GM18907 (cell line): Measurements from ENCODE around the gene KCNN2.

Source experiments
- ATAC-seq: cut with Tn5 transposase; IDR thresholded peaks from one replicate; pipeline ENCODE4 v1.9.1; 2021; ENCODE audit warnings: mild to moderate bottlenecking, moderate library complexity; ENCODE audit not compliant: unreplicated experiment

Gene KCNN2

DNA sequence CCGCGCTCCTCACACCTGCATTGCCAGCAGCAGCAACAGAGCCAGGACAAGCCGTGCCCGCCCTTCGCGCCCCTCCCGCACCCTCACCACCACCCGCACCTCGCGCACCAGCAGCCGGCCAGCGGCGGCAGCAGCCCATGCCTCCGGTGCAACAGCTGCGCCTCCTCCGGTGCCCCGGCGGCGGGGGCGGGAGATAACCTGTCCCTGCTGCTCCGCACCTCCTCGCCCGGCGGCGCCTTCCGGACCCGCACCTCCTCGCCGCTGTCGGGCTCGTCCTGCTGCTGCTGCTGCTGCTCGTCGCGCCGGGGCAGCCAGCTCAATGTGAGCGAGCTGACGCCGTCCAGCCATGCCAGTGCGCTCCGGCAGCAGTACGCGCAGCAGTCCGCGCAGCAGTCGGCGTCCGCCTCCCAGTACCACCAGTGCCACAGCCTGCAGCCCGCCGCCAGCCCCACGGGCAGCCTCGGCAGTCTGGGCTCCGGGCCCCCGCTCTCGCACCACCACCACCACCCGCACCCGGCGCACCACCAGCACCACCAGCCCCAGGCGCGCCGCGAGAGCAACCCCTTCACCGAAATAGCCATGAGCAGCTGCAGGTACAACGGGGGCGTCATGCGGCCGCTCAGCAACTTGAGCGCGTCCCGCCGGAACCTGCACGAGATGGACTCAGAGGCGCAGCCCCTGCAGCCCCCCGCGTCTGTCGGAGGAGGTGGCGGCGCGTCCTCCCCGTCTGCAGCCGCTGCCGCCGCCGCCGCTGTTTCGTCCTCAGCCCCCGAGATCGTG, 517 bp downstream of the KCNN2 start:
- ATAC-seq: peak; percentile 14

DNA sequence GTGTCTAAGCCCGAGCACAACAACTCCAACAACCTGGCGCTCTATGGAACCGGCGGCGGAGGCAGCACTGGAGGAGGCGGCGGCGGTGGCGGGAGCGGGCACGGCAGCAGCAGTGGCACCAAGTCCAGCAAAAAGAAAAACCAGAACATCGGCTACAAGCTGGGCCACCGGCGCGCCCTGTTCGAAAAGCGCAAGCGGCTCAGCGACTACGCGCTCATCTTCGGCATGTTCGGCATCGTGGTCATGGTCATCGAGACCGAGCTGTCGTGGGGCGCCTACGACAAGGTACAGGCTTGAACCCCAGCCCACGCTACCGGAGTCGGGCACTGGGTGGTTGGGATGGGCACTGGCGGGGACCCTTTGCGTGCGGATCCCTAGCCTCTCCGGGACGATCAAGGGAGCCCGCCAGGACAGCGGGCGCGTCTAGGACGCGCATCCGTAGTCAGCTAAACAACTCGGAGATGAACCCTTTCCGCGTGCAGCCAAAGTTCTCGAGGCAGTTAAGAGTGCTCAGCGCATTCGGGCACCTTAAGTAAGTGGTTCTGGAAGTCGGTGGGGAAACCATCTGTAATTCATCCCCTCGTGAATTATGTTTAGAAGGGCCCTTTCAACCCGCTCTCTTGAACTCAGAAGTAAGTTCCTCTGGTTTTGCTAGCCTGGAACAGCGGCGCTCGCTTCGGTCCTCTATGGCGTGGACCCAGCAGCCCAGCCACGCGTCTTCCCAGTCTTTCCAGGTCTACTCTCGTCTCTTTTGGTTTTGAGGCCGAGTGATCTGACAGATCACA, 1.3 kb downstream of the KCNN2 start:
- ATAC-seq: no peak

DNA sequence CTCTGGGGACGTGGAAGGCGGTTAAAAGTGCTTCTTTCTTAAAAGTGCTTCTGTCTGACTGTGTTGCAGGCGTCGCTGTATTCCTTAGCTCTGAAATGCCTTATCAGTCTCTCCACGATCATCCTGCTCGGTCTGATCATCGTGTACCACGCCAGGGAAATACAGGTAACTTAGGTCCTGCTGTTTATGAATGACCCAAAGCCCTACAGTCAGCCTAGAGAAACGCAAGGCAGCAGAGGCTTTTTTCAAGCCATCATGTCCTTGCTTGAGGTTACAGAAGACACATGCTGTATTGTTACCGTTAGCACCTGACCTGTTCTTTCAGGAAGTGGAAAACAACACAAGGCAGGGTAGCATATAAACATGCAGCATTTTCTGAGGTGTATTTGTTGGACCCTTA, 2.0 kb downstream of the KCNN2 start:
- no peak for ATAC-seq

DNA sequence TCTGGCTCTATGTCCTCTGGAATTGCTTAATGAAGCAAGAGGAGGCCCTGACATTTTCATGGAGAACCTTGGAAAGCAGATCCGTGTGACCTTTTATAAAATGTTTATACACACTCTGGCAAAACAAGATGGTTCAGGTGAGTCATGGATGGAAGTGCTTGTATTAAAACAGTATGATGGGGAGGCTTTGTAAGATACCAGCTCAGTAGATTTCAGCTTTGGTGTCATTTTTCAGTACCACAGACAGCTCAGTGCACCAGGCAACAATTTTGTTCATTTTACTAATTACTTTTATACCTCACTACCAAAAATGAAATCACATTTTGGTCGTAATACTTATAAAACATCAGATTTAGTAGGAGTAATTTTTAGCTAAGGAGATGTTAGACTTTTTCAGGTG, 5.2 kb downstream of the KCNN2 start:
- no peak for ATAC-seq

DNA sequence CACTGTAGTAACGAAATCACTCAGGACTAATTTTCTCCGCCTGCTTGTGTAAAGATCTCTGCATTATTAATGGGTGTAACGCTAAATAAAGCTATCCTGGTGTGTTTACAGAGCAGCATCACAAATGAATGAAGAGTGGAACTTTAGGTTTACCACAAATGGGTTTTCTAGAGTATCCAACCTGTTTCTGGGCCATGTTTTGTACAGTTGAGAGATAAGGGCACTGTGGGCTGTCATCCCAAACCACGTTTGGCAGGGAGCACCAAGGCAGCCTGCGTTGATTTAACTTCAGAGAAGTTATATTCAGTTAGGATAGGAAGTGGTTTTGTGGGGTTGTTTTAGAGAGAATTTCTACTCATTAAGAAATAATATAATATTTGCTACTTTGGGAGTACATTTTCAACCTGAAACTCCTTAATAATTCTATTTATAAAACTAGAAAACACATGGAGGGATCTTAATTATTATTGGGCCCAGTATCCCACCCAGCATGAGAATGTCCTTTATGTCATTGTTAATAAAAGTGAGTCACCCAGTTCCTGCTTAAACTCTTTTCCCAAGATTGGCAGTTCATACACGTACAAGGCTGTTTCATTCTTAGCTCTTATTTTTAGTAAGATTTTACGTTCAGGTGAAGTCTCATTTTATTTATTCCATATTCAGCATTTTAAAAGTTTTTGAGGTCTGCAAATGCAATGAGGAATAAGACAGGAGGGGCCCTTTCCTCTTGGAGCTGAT, 8.0 kb downstream of the KCNN2 start:
- ATAC-seq: no peak

DNA sequence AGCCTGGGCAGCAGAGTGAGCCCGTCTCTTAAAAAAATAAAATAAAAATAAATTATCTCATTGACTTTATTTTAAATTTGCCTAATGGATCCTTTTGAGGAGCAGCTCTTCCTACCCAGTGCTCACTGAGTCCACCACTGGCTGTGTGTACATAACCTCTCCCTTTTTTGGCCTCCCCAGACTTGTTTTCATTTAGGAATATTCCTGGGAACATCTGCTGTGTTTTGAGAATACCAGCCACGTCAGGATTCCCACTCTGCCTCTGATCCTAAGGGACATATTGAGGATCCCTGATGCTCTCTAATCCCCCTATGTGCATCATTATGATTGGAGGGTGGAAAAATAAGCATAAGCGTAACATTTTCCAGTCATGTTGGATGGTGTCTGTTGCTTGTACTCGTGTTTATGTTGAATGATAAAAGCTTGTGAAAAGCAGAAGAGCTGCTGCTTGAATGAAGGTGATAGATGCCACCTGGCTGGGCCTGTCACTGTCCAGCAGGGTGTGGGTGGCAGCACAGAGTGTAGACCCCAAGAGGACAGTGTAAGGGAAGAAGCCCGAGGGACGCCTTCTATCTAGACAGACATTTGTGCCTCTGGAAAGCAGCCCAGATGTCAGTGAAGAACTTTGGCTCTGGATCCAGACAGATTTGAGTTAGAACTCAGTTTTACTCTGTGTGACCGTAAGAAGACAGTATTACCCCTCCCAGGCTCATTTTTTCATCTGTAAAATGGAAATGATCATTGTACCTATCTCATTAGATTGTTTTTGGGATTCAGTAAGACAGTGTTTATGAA, 15.4 kb downstream of the KCNN2 start:
- ATAC-seq: no peak

DNA sequence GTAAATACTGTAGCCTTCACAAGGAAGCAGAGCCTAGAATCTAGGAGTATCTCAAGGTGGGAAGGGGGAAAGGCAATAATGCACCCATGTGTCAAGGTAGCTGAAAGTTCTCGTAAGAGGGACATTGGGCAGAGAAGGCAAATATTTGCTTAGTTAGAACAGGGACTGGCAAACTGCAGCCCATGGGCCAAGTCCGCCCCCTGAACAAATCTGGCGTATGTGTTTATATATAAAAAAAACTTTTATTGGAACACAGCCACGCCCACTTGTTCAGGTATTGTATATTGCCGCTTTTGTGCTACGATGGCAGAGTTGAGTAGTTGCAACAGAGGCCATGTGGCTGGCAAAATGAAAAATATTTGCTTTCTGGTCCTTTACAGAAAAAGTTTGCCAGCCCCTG, 16.1 kb downstream of the KCNN2 start:
- no peak for ATAC-seq

DNA sequence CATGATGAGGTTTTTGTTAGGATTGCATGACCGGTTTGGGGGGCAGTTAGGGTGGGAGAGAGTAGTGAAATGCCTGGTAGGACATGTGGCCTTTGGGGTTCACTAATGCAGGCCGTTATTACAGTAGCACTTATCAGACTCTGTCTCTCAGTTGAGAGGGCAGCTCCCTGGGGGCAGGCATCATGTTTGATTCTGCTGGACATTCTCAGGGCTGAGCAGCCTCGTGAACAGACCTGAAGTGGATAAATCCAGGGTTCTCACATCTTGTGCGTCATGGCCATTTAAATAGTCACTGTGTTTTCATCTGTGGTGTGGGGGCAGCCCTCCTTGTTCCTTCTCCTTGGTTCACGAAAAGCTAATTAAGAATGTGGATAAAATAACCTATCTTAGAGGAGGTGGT, 18.9 kb downstream of the KCNN2 start:
- no peak for ATAC-seq

DNA sequence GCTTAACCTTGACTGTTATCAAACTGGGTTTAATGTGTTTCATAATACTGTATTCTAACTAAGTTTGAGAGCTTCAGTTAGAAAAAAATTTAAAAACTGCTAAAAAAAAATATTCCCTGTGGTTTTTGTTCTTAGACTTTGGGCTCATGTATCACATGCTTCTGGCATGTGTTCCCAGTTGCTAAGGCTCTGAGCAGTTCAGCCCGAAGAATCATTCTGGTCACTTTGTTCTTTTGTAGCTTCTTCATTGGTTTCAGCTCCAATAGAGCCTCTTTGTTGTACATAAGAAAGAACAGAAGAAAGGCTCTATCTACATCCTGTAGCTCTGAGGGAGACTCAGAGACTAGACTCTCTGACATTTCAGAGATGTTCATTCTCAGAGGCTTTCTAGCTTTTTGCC, 25.6 kb downstream of the KCNN2 start:
- no peak for ATAC-seq

DNA sequence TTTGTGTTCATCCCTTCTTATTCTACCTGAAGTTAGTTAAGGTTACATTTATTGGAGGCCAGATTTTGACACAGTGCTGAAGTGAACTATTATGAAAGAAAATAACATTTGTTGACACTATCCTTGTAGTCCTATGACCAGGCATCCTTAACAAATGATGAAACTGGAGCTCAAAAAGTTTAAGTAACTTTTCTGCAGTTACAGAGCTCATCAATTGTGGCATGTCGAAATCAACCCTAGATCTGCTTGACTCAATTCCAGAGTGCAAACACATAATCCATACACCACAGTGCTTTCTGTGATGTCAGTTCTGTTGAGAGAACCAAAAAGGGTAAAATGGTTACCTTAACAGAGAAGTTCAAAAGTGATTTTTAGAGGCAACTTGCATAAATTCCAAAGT, 28.6 kb downstream of the KCNN2 start:
- ATAC-seq: no peak

DNA sequence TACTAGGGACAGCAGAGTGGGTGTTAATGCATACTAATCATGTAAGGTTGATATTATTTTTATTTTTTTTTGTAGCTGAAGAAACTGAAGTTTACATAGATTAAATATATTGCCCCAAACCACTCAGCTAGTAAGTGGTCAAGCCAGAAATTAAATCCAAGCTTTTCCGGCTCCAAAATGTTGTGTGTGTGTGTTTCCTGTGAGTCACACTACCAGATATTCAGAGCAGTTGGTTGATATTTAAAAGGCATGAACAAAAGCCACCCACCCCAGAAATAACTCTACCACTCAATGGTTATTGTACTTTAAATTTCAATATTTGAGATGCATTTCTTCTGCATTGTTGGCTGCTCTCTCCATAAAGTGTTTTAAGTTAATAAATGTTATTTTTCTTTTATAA, 29.5 kb downstream of the KCNN2 start:
- no peak for ATAC-seq

DNA sequence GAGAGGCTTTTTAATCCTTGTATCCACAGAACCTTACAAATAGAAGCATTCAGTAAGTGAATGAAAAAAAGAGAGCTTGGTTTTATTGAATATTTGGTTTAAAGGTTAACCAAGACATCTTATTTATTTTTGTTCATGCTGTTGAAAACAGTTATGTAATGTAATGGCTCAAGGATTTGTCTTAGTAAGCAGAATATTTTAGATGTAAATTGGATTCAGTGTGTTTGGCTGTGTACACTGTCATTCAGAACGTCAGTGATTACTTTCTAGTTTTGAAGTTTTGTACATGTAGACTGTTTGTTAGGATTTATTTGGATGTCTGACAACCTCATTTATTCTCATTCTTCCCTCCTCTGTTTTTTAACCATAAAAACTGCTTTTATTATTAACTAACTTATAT, 31.3 kb downstream of the KCNN2 start:
- ATAC-seq: no peak

DNA sequence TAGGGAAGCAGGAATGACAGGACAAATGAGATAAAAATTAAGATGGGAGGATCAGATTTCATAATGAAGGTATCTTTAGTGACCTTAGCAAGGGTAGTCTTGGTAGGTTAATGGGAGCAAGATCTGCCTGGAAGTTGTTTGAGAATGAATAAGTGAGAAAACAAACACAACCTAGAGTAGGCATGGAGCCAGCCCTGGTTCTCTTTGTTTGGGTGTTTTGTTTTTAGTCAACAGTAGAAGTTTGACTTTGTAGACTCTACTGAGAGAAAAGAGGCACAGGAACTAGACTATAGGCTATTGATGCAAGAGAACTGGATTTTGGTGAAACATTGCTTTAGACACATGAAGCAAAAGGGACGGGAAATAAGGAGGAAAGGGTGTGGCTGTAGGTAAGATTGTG, 40.3 kb downstream of the KCNN2 start:
- no peak for ATAC-seq

DNA sequence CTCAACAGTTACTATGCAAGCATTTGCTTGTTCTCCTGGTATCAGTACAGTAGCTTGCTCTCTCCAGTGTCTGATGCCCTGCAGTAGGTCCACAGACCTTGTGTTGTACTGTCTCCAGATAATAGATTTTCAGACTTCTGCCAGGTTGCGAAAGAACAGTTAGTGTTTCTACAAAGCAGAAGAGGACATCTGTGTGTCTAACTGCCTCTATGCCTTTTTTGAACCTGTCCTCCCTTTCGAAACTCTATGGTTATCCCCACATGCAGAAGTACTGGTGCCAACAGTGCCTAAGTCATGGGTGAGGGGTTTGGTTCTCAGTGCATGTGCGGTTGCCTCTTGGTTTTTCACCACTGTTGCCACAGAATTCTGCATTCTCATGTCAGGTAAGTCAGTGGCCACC, 45.9 kb downstream of the KCNN2 start:
- no peak for ATAC-seq

DNA sequence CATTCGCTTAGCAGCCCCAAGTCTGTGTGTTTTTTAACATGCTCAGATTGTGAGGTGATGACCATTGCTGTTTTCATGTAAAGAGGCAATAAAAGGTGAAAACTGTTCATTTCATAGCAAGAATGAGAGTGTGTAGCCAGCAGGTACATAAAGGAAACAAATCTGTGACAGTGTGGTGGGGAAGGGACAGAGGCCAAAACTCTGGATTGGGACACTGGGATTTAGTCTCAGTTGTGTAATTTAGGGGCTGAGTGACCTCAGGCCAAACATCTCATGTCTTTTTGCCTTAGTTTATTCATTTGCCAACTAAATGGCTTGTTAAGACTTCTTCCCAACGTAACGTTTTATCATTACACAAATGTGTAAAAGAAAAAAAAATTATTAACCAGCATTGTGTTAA, 47.0 kb downstream of the KCNN2 start:
- no peak for ATAC-seq

DNA sequence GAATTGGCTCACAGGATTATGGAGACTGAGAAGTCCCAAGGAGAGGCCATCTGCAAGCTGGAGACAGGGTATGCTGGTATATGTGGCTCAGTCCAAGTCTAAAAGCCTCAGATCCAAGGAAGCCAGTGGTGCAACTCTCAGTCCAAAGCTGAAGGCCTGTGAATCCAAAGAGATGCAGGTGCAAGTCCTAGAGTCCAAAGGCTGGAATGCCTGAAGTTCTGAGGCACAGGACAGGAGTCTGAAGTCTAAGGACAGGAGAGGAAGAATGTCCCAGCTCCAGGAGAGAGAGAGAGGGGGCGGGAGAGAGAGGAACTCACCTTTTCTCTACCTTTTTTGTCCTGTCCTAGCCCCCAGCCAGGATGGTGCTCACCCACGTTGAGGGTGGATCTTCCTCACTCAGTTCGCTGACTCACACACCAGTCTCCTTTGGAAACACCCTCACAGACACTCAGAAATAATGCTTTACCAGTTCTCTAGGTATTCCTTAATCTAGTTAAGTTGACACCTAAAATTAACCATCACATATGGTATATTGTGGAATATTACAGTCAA, 49.6 kb downstream of the KCNN2 start:
- ATAC-seq: no peak

DNA sequence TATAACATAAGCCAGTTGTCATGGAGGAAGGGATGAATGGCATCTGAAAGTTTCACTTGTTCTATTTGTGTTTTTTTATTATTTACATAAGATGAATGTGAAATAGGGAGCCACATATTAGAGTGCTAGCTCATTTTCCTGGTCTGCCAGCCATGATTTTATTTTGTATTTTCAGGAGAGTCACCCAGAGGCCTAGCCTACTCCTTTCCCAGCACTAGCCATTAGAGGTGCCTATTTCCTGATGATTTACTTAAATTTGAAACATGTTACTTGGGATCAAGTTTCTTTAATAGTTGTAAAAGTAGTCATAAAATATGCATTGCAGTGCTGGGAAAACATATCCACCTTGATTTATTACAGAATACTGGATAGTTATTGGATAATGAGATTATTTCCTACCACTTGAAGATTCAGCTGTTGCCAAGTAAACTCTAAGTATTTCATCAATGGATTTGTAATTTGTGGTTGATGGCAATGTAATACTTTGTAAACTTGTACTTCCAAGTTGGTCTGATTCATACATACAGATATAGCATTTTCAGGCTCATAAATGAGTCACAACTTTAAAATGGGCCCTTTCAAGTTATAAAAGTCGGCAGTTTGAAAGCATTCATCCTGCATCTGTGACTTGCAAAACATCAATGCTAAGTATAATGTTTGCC, 50.8 kb downstream of the KCNN2 start:
- no peak for ATAC-seq

DNA sequence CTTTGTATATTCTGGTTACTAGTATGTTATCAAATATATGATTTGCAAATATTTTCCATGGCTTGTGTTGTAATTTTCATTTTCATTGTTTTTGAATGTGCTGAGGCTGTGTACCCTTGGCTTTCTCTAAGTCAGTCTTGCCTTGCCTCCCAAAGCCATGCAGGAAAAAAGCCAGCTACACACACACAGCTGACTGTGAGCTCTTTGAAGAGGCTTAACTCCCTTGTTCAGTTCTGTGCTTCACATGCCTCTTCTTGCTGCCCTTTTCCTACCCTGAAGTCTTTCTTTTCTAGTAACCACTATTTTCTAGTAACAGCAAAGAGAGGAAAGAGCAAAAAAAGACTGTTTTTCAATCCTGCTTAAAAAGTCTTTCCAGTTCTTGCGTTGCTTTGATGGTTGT, 53.9 kb downstream of the KCNN2 start:
- no peak for ATAC-seq

DNA sequence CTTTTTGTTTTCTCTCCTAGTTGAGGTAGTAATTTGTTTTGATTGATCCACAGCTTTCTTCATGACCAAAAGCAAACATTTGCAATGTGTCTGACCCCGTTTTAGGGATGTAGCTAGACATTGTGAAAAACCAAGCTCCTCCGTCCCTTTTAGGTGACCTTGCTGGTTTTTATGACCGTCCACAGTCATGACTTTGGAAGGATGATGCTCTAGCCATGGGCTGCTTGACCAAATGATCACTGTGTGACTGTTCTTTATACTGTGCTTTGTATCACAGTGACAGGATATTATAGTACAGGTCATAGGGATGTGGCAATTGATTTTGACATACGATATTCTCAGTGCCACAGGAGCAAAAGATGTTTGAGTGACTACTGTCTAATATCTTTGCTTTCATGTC, 54.4 kb downstream of the KCNN2 start:
- ATAC-seq: no peak

DNA sequence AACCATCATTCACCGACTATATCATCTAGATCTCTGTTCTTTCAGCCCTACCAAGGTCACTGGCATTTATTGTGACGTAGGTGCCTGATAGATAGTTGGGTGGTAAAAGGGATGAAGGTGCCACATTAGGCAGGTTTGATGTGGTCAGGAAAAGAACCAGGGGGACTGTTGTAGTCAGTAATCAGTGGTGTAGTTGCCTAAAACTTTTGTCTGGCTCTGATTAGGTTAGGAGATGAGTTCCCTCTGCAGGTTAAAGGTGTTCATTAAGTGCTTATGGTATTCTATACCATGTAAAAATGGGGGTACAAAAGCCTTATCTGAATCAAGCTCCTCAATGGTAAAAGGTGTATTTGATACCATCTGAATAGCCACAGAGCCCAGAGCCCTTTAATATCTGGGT, 55.6 kb downstream of the KCNN2 start:
- no peak for ATAC-seq
